Measurements from ENCODE around the gene NUDT3. TPM values are rescaled to one million over a fixed set of nuclear protein-coding genes. Genes with fewer than 3 reads are reported as not detected.
"Not testable (repeated sequence)": the region's sequence is repeated elsewhere in the genome, so short reads cannot be mapped to it uniquely, and the experiment has no call there.

NUDT3 gene
- total and polyA plus RNA-seq, 9 of the 15 experiments (the other 6 are each of a cell fraction or from before 2014, with no cell fraction given): 5.4 to 81.2 (median 56.4) TPM

DNA sequence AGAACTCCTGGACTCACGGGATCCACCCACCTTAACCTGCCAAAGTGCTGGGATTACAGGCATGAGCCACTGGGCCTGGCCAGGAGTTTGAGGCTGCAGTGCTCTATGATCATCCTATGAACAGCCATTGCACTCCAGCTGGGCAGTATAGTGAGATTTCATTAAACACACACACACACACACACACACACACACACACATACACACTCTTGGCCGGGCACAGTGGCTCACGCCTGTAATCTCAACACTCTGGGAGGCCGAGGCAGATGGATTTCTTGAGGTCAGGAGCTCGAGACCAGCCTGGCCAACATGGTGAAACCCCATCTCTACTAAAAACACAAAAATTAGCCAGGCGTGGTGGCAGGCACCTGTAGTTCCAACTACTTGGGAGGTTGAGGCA is 38.2 kb downstream of the NUDT3 start:
- H3K4me3 ChIP-seq; H2AFZ ChIP-seq (ENCODE audit: low read depth, low read length); intact Hi-C loops (cut with micrococcal nuclease); BruUV-seq (replicated peaks); H3K27me3 ChIP-seq (ENCODE audit: control insufficient read depth in 2 of 2, insufficient read depth in 2 of 2, low read length in 2 of 2); H3K9me1 ChIP-seq (ENCODE audit: control insufficient read depth, insufficient read depth, low read length); H3K4me2 ChIP-seq (ENCODE audit: insufficient read depth, low read length); CTCF ChIA-PET (ENCODE audit: low intra/inter-chr PET ratio); H3K9me3 ChIP-seq (replicated peaks; ENCODE audit: control insufficient read depth, insufficient read depth, low read depth, low read length); H4K20me1 ChIP-seq (replicated peaks; ENCODE audit: control insufficient read depth, insufficient read depth, low read length); FAIRE-seq; H3K36me3 ChIP-seq (ENCODE audit: control insufficient read depth, insufficient read depth, low read length); DNase-seq (ENCODE audit: extremely low read depth in 1 of 4, low spot score in 3 of 4); in situ Hi-C loops (cut with MboI); H3K27ac ChIP-seq (ENCODE audit: extremely low read depth, low read depth, low read length): not testable (repeated sequence)
- TF ChIP-seq, protein P1, sequence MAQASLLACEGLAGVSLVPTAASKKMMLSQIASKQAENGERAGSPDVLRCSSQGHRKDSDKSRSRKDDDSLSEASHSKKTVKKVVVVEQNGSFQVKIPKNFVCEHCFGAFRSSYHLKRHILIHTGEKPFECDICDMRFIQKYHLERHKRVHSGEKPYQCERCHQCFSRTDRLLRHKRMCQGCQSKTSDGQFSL (CRISPR knock-in tag; IDR thresholded peaks at IDR 0.05): 0 out of 2 replicates have a peak, but pooled peaks have one; percentile 32
- TF ChIP-seq, protein P1 (tag; IDR thresholded peaks at IDR 0.05): not testable (repeated sequence)
- peaks cover 91% of the 10 kb centered on the region for H3K79me2 ChIP-seq (ENCODE audit: control insufficient read depth, insufficient read depth, low read length)
- POLR2A ChIA-PET: interaction anchor here (0.6 to 1.8 kb wide), 7 partner anchors 8 to 63 kb away, joined by 3 to 6 read pairs (median 3); no protein-coding TSS in a partner anchor
- peak; percentile 22 for ATAC-seq
- H3K4me1 ChIP-seq (replicated peaks in 1 of 2; ENCODE audit: control insufficient read depth in 2 of 2, insufficient read depth in 2 of 2, low read length in 2 of 2): peaks cover 2 to 18% of the 10 kb centered on the region in 2 experiments; a peak in 4 of 5 replicates
- 83% methylated on average over 5 of the region's 6 CpGs for WGBS (ENCODE audit: insufficient coverage, low coverage, missing lambda C conversion rate)
- peak overlapping the region in 1 of 2 experiments; percentile 56; a peak in 1 of 4 replicates for H3K9ac ChIP-seq (ENCODE audit: insufficient read depth in 1 of 2, low read depth in 2 of 2, low read length in 2 of 2)

DNA sequence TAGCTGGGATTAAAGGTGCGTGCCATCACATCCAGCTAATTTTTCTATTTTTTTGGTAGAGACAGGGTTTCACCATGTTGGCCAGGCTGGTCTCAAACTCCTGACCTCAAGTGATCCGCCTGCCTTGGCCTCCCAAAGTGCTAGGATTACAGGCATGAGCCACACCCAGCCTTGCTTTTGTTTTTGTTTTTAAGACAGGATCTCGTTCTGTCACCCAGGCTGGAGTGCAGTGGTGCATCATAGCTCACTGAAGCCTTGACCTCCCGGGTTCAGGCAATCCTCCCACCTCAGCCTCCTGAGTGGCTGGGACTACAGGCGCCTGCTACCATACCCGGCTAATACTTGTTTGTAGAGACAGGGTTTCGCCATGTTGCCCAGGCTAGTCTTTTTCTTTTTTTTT is 38.9 kb downstream of the NUDT3 start:
- ChIA-PET POLR2A (interaction anchor here (0.7 to 1.8 kb wide), 6 partner anchors 10 to 62 kb away, joined by 3 to 6 read pairs (median 4); no protein-coding TSS in a partner anchor), CTCF (ENCODE audit: low intra/inter-chr PET ratio) (interaction anchor here (0.6 kb wide), 2 partner anchors 63 to 141 kb away, joined by 3 to 4 read pairs; no protein-coding TSS in a partner anchor)
- H3K36me3 ChIP-seq (ENCODE audit: control insufficient read depth, insufficient read depth, low read length); H3K27me3 ChIP-seq (ENCODE audit: control insufficient read depth in 2 of 2, insufficient read depth in 2 of 2, low read length in 2 of 2); H4K20me1 ChIP-seq (replicated peaks; ENCODE audit: control insufficient read depth, insufficient read depth, low read length); H3K4me2 ChIP-seq (ENCODE audit: insufficient read depth, low read length); H3K27ac ChIP-seq (ENCODE audit: extremely low read depth, low read depth, low read length); H2AFZ ChIP-seq (ENCODE audit: low read depth, low read length); in situ Hi-C loops (cut with MboI); H3K9me3 ChIP-seq (replicated peaks; ENCODE audit: control insufficient read depth, insufficient read depth, low read depth, low read length); intact Hi-C loops (cut with micrococcal nuclease); H3K9me1 ChIP-seq (ENCODE audit: control insufficient read depth, insufficient read depth, low read length); BruUV-seq (replicated peaks); H3K4me3 ChIP-seq: not testable (repeated sequence)
- DNase-seq (ENCODE audit: extremely low read depth in 1 of 4, low spot score in 3 of 4): peak in 1 of 4 experiments; percentile 37
- Histone ChIP-seq H3K79me2 (ENCODE audit: control insufficient read depth, insufficient read depth, low read length) (peaks cover 92% of the 10 kb centered on the region), H3K9ac (ENCODE audit: insufficient read depth in 1 of 2, low read depth in 2 of 2, low read length in 2 of 2) (0 out of 4 replicates have a peak overlapping the region, but pooled peaks of 1 of the 2 experiments have one; percentile 24), H3K4me1 (replicated peaks in 1 of 2; ENCODE audit: control insufficient read depth in 2 of 2, insufficient read depth in 2 of 2, low read length in 2 of 2) (peaks cover 2 to 16% of the 10 kb centered on the region in 2 experiments; a peak in 4 of 5 replicates)
- peak; percentile 73 for ATAC-seq
- WGBS (ENCODE audit: insufficient coverage, low coverage, missing lambda C conversion rate): 48% methylated on average over 7 of the region's 7 CpGs
- TF ChIP-seq HLTF (IDR thresholded peaks at IDR 0.05) (0 out of 2 replicates have a peak, but pooled peaks have one; percentile 14), BCOR (IDR thresholded peaks at IDR 0.05) (peak; percentile 55; the same call in 1 of the 2 replicates)
- FAIRE-seq: peak; percentile 62
